GM19372 (cell line): ENCODE measurements around the gene AOC2.
"Not testable (repeated sequence)": the region's sequence is repeated elsewhere in the genome, so short reads cannot be mapped to it uniquely, and the experiment has no call there.

Experiments used
- ATAC-seq: cut with Tn5 transposase; IDR thresholded peaks from one replicate; pipeline ENCODE4 v1.9.1; 2021; ENCODE audit warnings: mild to moderate bottlenecking, low read depth, moderate library complexity; ENCODE audit not compliant: unreplicated experiment

The AOC2 gene

GRCh38 chr17:42853597-42853967, 9.2 kb downstream of the AOC2 start:
- no peak for ATAC-seq

GRCh38 chr17:42853968-42854790, 9.8 kb downstream of the AOC2 start:
- no peak for ATAC-seq

GRCh38 chr17:42855048-42855596, 10.7 kb downstream of the AOC2 start:
- no peak for ATAC-seq

- ATAC-seq = not testable (repeated sequence)
Measured at GRCh38 chr17:42856093-42856492, 11.7 kb downstream of the AOC2 start.

- ATAC-seq = not testable (repeated sequence)
Measured at GRCh38 chr17:42856516-42856915, 12.1 kb downstream of the AOC2 start.

DNA sequence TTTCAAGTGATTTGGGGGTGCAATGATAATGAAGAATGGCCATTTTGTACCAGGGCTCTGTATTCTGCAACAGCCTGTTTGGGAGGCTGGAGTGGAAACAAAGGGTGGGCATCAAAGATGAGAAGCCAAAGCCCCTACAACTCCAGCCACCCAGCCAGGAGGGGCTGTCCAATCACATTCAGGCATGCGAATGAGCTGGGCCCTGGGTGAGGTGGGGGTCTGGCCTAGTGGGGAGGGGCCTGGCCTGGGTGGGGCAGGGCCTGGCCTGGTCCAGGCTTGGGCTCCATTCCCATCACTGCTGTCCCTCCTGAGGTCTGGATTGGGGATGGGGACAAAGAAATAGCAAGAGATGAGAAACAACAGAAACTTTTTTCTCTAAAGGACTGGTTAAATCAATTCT, 13.0 kb downstream of the AOC2 start:
- no peak for ATAC-seq

DNA sequence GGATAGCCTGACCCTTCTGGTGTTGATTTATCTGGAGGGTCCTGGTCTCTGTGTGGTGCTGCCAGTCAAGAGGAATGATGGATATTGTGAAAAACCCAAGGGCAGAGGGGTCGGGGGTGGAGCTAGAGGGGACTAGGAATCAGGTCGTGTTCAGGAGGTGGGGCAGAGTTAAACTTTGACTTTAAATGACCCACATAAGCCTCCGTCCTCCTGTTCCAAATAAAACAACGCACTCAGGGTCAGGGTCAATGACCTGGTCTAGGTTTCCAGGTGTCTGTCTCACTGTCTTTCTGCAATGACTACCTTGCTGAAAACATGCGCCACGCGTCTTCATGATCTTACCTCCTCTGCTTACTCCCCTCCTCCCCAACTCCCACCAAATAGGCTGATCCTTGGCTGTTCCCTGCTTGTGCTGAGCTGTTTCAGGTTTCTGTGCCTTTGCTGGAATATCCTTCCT, 21.3 kb downstream of the AOC2 start:
- no peak for ATAC-seq

- no peak for ATAC-seq
Measured at GRCh38 chr17:42866216-42866615, 21.8 kb downstream of the AOC2 start.

GRCh38 chr17:42866631-42867575, 22.5 kb downstream of the AOC2 start:
- no peak for ATAC-seq

- not testable (repeated sequence) for ATAC-seq
Measured at GRCh38 chr17:42867694-42868261, 23.4 kb downstream of the AOC2 start.

DNA sequence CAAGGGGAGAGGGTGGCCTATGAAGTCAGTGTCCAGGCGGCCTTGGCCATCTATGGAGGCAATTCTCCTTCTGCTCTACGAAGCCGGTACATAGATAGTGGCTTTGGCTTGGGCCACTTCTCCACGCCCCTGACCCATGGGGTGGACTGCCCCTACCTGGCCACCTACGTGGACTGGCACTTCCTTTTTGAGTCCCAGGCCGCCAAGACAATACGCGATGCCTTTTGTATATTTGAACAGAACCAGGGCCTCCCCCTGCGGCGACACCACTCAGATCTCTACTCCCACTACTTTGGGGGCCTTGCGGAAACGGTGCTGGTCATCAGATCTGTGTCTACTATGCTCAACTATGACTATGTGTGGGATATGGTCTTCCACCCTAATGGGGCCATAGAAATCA, 24.0 kb downstream of the AOC2 start:
- ATAC-seq = no peak

DNA sequence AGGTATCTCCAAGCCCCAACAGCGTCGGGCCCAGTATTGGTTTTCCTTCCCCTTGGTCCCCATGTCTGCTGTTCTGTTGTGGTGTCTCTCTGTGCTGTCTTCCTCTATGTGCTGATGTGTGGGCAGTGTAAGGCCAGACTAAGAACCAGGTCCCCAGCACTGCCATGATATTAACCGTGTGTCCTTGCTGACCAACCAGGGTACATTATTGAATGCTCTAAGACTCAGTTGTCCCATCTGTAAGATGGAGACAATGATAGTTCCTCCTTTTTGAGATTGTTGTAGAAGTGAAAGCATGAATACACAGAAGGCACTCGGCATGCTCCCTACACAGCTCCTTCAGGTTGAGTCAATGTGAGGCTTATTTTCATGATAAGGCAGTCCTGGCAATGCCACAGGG, 27.3 kb downstream of the AOC2 start:
- ATAC-seq = no peak

- ATAC-seq = no peak
Measured at GRCh38 chr17:42872251-42872965, 28.0 kb downstream of the AOC2 start.

DNA sequence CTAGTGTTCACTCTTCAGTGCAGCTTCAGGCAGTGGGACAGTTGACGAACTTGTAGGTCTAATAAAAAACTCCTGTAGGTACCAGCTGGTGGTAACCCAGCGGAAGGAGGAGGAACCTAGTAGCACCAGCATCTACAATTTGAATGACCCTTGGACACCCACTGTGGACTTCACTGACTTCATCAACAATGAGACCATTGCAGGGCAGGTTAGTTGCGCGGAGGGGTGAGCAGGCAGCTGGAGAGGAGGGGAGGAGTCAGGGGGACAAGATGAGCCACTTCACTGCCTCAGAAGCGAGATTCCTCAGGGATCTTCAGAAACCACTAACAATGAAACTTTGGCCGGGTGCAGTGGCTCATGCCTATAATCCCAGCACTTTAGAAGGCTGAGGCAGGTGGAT, 28.9 kb downstream of the AOC2 start:
- no peak for ATAC-seq

- not testable (repeated sequence) for ATAC-seq
Measured at GRCh38 chr17:42873932-42874695, 29.7 kb downstream of the AOC2 start.

- no peak for ATAC-seq
Measured at GRCh38 chr17:42877037-42877436, 32.7 kb downstream of the AOC2 start.

DNA sequence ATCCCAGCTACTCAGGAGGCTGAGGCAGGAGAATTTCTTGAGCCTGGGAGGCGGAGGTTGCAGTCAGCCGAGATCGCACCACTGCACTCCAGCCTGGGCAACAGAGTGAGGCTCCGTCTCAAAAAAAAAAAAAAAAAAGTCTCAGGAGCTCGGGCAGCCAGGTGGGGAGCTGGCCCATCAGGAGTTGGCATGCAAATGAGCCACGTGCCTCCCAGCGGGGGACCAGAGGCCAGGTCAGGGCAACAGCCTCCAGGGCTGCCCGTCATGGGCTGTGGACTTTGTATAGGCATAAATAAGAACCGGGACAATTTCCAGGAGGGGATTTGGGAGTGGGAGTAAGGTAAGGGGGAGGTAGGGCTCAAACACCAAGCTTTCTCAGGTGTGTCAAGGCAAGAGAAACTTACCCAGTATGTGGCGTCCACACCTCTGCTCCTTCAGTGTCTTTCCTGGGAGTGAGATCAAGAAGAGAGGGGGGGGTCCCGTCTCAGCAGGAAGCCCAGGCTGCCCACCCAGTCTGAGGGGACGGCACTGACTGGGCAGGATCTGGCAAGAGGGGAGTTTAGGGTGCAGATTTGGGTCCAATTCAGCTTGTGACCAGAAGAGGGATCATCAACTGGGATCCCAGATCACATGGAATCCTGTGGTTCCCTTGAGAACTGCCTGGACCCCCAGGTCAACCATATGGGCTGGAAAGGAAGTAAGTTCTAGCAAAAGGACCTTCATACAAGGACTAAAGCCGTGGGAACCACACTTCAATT, 33.9 kb downstream of the AOC2 start:
- ATAC-seq = no peak

DNA sequence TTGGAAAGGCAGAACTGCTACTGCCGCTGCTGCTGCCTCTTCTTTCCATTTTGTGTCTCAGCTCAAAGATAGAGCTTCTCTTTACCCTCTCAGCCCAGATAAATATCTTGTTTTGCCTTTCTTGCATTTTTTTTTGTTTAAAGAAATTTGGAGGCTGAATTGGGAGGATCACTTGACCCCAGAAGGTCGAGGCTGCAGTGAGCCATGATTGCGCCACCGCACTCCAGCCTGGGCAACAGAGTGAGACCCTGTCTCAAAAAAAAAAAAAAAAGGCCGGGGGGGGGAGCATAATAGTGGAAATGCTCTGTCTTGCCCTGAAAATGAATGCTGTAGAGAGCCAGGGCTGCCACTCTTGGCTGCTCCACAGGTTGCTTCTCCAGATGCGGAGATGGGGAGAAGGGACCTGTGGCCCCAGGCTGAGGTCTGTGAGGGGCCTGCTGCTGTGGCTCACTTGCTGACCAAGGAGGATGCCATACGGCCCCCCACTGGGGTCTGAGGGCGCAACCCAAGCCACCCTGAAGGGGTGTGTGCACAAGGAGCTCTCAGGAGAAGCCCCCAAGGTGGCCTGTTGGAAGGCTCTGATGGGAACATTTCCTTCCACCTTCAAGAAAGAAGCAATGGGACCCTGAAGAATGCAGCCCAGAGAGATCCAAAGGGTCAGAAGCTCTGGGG, 34.7 kb downstream of the AOC2 start:
- ATAC-seq = no peak
